GM12875 (cell line): ENCODE results near the gene ITSN1.

Experiments used
- H3K4me3 ChIP-seq: one replicate; pipeline ENCODE4 v1.5.1; 2011; ENCODE audit warnings: low read depth, low read length, control low read depth
- TF ChIP-seq, protein P1 (sequence below): IDR thresholded peaks from 2 replicates; pipeline ENCODE4 v1.5.1; 2011; ENCODE audit warnings: low read depth, mild to moderate bottlenecking, control low read depth, inconsistent platforms, low read length, moderate library complexity, borderline replicate concordance; ENCODE audit not compliant: insufficient read depth

Gene ITSN1

DNA sequence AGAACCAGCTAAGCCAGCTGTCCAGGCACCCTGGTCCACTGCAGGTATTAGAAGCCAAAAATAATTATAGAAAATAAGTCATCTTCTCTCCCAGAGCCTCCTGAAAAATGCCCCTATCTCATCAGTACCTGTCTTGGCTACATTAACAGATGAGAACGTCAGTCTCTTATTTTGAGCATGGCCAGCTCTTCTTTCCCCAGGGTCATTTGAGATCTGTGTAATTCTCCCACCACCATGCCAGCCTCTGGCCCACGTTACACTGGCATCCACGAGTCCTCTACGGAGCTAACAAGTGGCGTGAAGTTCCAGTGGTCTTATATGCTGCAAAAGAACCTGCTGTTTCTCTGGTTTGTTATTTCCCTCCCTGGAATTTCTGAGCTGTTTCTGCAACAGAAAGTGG lies 155.3 kb downstream of the ITSN1 start:
- H3K4me3 ChIP-seq = no peak overlapping the region
- TF ChIP-seq, protein P1, sequence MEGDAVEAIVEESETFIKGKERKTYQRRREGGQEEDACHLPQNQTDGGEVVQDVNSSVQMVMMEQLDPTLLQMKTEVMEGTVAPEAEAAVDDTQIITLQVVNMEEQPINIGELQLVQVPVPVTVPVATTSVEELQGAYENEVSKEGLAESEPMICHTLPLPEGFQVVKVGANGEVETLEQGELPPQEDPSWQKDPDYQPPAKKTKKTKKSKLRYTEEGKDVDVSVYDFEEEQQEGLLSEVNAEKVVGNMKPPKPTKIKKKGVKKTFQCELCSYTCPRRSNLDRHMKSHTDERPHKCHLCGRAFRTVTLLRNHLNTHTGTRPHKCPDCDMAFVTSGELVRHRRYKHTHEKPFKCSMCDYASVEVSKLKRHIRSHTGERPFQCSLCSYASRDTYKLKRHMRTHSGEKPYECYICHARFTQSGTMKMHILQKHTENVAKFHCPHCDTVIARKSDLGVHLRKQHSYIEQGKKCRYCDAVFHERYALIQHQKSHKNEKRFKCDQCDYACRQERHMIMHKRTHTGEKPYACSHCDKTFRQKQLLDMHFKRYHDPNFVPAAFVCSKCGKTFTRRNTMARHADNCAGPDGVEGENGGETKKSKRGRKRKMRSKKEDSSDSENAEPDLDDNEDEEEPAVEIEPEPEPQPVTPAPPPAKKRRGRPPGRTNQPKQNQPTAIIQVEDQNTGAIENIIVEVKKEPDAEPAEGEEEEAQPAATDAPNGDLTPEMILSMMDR = no peak

DNA sequence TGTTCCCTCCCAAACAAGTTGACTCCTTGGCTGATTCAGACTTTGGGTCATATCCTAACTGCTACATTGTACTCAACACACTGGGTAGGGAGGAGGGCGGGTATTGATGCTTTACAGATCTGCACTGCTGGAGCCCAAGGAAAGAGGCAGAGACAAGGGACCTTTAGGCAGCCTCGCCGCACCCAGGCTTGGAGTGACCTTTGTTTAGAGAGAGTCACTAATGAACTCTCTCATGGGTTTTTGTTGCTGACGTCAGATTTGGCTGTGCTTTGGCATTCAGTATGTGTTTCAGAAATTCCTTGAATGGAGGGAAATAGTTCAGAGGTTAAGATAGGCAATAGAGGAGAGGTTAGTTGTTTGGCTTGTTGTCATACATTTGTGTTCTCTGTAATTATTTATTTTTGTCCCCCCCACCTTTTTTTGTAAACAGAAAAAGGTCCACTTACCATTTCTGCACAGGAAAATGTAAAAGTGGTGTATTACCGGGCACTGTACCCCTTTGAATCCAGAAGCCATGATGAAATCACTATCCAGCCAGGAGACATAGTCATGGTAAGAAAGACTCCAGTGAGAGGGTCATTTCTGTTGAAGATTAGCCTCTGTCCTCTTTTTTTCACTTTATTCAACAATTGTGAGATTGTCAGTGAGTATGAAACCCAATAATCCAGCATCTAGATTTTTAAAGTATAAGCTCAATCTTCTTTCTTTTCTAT lies 157.2 kb downstream of the ITSN1 start:
- H3K4me3 ChIP-seq = no peak overlapping the region
- TF ChIP-seq, protein P1 = no peak

DNA sequence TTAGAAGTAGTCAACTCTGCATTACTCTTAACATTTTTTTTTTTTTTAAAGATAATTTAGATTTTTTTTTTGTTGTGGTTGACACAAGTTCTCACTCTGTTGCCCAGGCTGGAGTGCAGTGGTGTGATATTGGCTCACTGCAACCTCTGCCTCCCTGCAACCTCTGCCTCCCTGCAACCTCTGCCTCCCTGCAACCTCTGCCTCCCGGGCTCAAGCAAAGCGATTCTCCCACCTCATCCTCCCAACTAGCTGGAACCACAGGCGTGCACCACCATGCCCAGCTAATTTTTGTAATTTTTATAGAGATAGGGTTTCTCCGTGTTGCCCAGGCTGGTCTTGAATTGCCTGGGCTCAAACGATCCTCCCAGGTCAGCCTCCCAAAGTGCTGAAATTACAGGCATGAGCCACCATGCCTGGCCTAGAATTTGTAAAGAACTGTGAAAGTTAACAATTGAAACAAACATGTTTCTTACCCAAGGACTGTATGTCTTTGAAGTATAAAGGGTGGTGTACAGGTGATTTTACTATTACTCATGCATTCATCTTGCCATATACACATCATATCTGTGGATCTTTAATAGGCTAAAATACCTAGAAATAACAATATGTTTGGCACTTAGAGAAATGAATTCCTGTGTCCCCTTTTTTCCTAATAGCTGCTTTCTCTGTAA lies 158.6 kb downstream of the ITSN1 start:
- no peak overlapping the region for H3K4me3 ChIP-seq
- TF ChIP-seq, protein P1 = no peak

DNA sequence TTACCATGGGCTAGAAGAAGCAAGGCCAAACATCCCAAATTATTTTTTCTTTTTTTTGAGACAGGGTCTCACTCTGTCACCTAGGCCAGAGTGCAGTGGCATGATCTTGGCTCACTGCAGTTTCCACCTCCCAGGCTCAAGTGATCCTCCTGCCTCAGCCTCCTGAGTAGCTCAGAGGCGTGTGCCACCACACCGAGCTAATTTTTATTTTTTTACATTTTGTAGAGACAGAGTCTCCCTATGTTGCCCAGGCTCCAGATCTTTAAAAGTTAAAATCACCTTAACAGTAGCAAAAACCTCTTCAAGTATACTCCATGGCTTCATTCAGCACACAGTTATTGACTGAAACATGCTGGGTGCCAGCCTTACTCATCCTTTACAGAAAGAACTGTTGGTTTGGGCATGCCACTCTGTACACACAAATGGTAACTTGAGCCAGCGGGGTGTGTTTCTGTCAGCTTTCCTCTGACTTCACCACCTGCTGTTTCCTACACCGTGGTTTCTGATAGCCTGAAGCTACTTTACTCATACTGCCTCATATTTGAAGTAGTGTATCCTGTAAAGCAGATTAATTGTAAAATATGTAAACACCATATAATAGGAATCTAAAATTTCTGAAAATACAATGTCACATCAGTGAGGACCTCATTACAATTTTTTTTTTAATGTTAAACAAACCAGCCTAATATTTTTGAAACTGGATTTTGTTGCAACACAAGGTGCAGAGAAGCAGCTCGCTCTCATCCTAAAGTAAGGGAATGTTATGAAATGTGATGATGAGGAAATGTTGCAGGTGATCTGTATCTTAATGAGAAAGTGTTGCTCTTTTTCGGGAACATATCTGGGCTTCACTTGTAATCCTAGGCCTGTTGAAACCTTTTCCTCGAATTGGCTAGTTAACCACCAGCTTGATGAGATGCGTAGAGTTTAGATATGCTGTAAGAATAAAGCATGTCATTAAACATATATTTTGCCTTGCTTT lies 159.4 kb downstream of the ITSN1 start:
- TF ChIP-seq, protein P1 = no peak
- H3K4me3 ChIP-seq = no peak overlapping the region

DNA sequence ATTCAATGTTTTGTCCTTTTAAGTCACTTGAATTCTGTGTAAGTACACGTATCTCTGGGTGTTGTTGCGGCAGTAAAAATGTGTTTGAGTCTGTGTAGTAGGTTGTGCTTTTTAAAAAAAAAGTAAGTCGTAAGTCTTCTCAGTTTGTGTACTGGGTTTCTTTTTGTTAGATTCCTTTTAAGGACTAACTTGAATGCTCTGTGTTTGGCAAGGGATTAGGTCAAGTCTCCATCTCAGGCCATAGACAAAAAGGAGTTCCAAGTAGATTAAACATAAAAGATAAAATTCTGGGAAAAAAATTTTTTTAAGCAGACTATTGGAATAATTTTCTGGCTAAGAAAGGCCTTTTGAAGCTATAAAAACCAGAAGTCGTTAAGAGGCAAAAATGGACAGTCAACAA lies 160.2 kb downstream of the ITSN1 start:
- no peak overlapping the region for H3K4me3 ChIP-seq
- TF ChIP-seq, protein P1 = no peak

DNA sequence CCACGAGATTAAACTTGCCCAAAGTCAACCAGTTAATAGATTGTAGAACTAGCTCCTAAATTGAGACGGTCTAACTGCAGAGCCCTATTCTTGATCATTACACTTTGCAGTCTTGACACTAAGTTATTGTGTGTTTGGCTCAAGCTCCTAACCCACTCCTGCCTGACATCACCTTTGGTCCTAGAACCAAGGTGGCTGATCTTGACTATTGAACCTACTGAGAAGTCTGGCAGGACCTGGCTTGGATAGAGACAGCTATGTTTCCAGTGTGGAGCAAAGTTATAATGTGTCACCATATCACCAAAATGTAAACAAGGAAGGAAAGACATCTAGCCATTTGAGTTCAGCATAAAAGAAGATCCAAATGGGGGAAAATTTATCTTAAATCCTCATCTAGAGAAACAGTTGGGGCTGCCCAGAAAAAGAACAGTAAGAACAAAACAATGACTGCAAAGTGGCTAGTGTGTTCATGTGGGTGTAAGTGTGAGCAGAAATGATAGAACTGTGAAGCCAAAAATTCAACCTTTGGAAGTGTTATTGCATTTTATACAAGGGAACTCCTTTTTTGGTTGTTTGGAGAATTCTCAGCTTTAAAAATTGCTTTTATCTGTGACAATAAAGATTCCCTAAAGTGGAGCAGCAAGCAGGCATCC lies 166.5 kb downstream of the ITSN1 start:
- no peak overlapping the region for H3K4me3 ChIP-seq
- TF ChIP-seq, protein P1 = no peak
